HEK293 (cell line): ENCODE results near the gene ZBED6.
"Not testable (repeated sequence)": the region's sequence is repeated elsewhere in the genome, so short reads cannot be mapped to it uniquely, and the experiment has no call there.

Experiments
- CTCF ChIA-PET: fragments of 350-600 bp; formaldehyde crosslinking; extraction: SDS; loops from one replicate; lab custom pipeline; 2021; ENCODE audit warnings: antibody characterized with exemption; lab: Yijun Ruan, JAX
- POLR2A ChIA-PET: fragments of 300-600 bp; formaldehyde crosslinking; extraction: SDS; loops from one replicate; lab custom pipeline; 2020; ENCODE audit warnings: antibody characterized with exemption, inconsistent platforms; lab: Yijun Ruan, JAX
- H3K27ac ChIP-seq: fragments of 200-500 bp; sonication (Bioruptor generic); 2 replicates; pipeline ENCODE4 v1.5.1; 2014; ENCODE audit warnings: low read depth, low read length, control low read depth, inconsistent platforms; ENCODE audit errors: extremely low read depth
- H3K36me3 ChIP-seq, 2 experiments: fragments of 200-500 bp in 1 of 2; sonication (Bioruptor generic) in 1 of 2; 1 replicate in 1 of 2; 2 replicates in 1 of 2; pipeline ENCODE4 v1.5.1; 2014 to 2017; ENCODE audit warnings: inconsistent platforms in 2 of 2, low read length in 2 of 2; ENCODE audit not compliant: control insufficient read depth in 2 of 2, insufficient read depth in 1 of 2
- H3K4me1 ChIP-seq: fragments of 200-500 bp; sonication (Bioruptor generic); 2 replicates; pipeline ENCODE4 v1.5.1; 2014; ENCODE audit warnings: mild to moderate bottlenecking, low read length, inconsistent platforms; ENCODE audit not compliant: control insufficient read depth, insufficient read depth
- H3K4me3 ChIP-seq: 2 replicates; pipeline ENCODE4 v1.5.1; 2011; ENCODE audit warnings: low read depth, mild to moderate bottlenecking, control low read depth, low read length, moderate library complexity
- H3K9me3 ChIP-seq: fragments of 200-500 bp; sonication (Bioruptor generic); 2 replicates; pipeline ENCODE4 v1.5.1; 2014; ENCODE audit warnings: low read depth, low read length, inconsistent platforms; ENCODE audit not compliant: control insufficient read depth, insufficient read depth
- FEZF1 ChIP-seq: fragments of 450-650 bp; formaldehyde crosslinking; IDR thresholded peaks from 2 replicates; pipeline ENCODE4 v1.5.1; 2016; ENCODE audit warnings: missing biosample characterization, missing genetic modification characterization
- MZF1 ChIP-seq: fragments of 450-650 bp; formaldehyde crosslinking; IDR thresholded peaks from 2 replicates; pipeline ENCODE4 v1.5.1; 2017; ENCODE audit warnings: missing biosample characterization, missing genetic modification characterization, borderline replicate concordance
- PRDM4 ChIP-seq: fragments of 450-650 bp; formaldehyde crosslinking; IDR thresholded peaks from 2 replicates; pipeline ENCODE4 v1.5.1; 2017; ENCODE audit warnings: missing biosample characterization, missing genetic modification characterization
- RBAK ChIP-seq: fragments of 450-650 bp; formaldehyde crosslinking; IDR thresholded peaks from 2 replicates; pipeline ENCODE4 v1.5.1; 2016; ENCODE audit warnings: missing biosample characterization, missing genetic modification characterization
- REPIN1 ChIP-seq: fragments of 450-650 bp; formaldehyde crosslinking; IDR thresholded peaks from 2 replicates; pipeline ENCODE4 v1.5.1; 2017; ENCODE audit warnings: missing biosample characterization, missing genetic modification characterization, low read depth
- REST ChIP-seq: fragments of 450-650 bp; formaldehyde crosslinking; IDR thresholded peaks from 2 replicates; pipeline ENCODE4 v1.5.1; 2016; ENCODE audit warnings: missing biosample characterization, missing genetic modification characterization
- SP7 ChIP-seq: fragments of 450-650 bp; formaldehyde crosslinking; IDR thresholded peaks from 2 replicates; pipeline ENCODE4 v1.5.1; 2016; ENCODE audit warnings: missing biosample characterization, missing genetic modification characterization
- ZBTB26 ChIP-seq: fragments of 450-650 bp; formaldehyde crosslinking; optimal IDR thresholded peaks from 2 replicates; pipeline ENCODE3; 2016; ENCODE audit warnings: missing biosample characterization, mild to moderate bottlenecking, missing genetic modification characterization
- ZFHX2 ChIP-seq: fragments of 450-650 bp; formaldehyde crosslinking; conservative IDR thresholded peaks from 2 replicates; pipeline ENCODE4 v1.5.1; 2016; ENCODE audit warnings: missing biosample characterization, missing genetic modification characterization
- ZFP41 ChIP-seq: fragments of 450-650 bp; formaldehyde crosslinking; IDR thresholded peaks from 2 replicates; pipeline ENCODE4 v1.5.1; 2016; ENCODE audit warnings: missing biosample characterization, missing genetic modification characterization, borderline replicate concordance
- ZNF138 ChIP-seq: fragments of 450-650 bp; formaldehyde crosslinking; IDR thresholded peaks from 2 replicates; pipeline ENCODE4 v1.5.1; 2016; ENCODE audit warnings: missing biosample characterization, missing genetic modification characterization, borderline replicate concordance
- ZNF423 ChIP-seq: fragments of 450-650 bp; formaldehyde crosslinking; IDR thresholded peaks from 2 replicates; pipeline ENCODE4 v1.5.1; 2016; ENCODE audit warnings: missing biosample characterization, missing genetic modification characterization
- ZNF473 ChIP-seq: fragments of 450-650 bp; formaldehyde crosslinking; IDR thresholded peaks from 2 replicates; pipeline ENCODE4 v1.5.1; 2017; ENCODE audit warnings: missing biosample characterization, missing genetic modification characterization
- ZNF664 ChIP-seq: fragments of 450-650 bp; formaldehyde crosslinking; IDR thresholded peaks from 2 replicates; pipeline ENCODE4 v1.5.1; 2016; ENCODE audit warnings: missing biosample characterization, missing genetic modification characterization
- ZNF677 ChIP-seq: fragments of 450-650 bp; IDR thresholded peaks from 2 replicates; pipeline ENCODE4 v1.5.0; 2018; ENCODE audit warnings: missing biosample characterization, mild to moderate bottlenecking, missing genetic modification characterization, moderate library complexity
- ZNF76 ChIP-seq: fragments of 450-650 bp; formaldehyde crosslinking; IDR thresholded peaks from 2 replicates; pipeline ENCODE4; 2016; ENCODE audit warnings: low read depth, missing biosample characterization, missing genetic modification characterization, borderline replicate concordance
- ZSCAN23 ChIP-seq: fragments of 450-650 bp; formaldehyde crosslinking; IDR thresholded peaks from 2 replicates; pipeline ENCODE4 v1.5.1; 2016; ENCODE audit warnings: missing biosample characterization, missing genetic modification characterization
- ZSCAN4 ChIP-seq: fragments of 450-650 bp; formaldehyde crosslinking; IDR thresholded peaks from 2 replicates; pipeline ENCODE4 v1.5.1; 2017; ENCODE audit warnings: missing biosample characterization, missing genetic modification characterization

Gene ZBED6

GRCh38 chr1:203828002-203828401 is 32.6 kb downstream of the ZBED6 start:
- ChIA-PET POLR2A (no interaction called here), CTCF (no interaction called here)
- H3K9me3 ChIP-seq: no peaks in the 10 kb centered on the region
- no peaks in the 10 kb centered on the region for H3K4me1 ChIP-seq
- H3K27ac ChIP-seq: no peak overlapping the region
- H3K36me3 ChIP-seq: peaks cover 59 to 86% of the 10 kb centered on the region in 2 experiments
- TF ChIP-seq ZNF423 (tag by site-specific recombination) (no peak), ZNF664 (tag by site-specific recombination) (no peak), ZNF76 (tag by site-specific recombination) (no peak), ZNF473 (tag by site-specific recombination) (no peak), ZSCAN23 (tag by site-specific recombination) (no peak)
- H3K4me3 ChIP-seq: no peak overlapping the region

- no peaks in the 10 kb centered on the region for H3K4me1 ChIP-seq
- POLR2A ChIA-PET: no interaction called here
- H3K9me3 ChIP-seq: no peaks in the 10 kb centered on the region
- peaks cover 63 to 82% of the 10 kb centered on the region in 2 experiments for H3K36me3 ChIP-seq
- no peak overlapping the region for H3K4me3 ChIP-seq
- H3K27ac ChIP-seq: no peak overlapping the region
- CTCF ChIA-PET: interaction anchor here (0.7 kb wide), 1 partner anchor 301 kb away, joined by 3 read pairs; no protein-coding TSS in a partner anchor
- no peak for TF ChIP-seq RBAK
- no peak for TF ChIP-seq PRDM4 (tag by site-specific recombination)
- TF ChIP-seq ZNF138 (tag by site-specific recombination): no peak
- no peak for TF ChIP-seq REPIN1 (tag by site-specific recombination)
- no peak for TF ChIP-seq ZFP41
- no peak for TF ChIP-seq ZFHX2 (tag by site-specific recombination)
- no peak for TF ChIP-seq ZBTB26
- no peak for TF ChIP-seq FEZF1 (tag by site-specific recombination)
- no peak for TF ChIP-seq REST
- TF ChIP-seq MZF1 (tag by site-specific recombination): no peak
- TF ChIP-seq ZSCAN4 (tag by site-specific recombination): no peak
- TF ChIP-seq ZNF677 (tag by site-specific recombination): no peak
- no peak for TF ChIP-seq SP7 (tag by site-specific recombination)
These were observed 33.1 kb downstream of the ZBED6 start for GRCh38 chr1:203828503-203828902.

GRCh38 chr1:203829247-203829646 is 33.8 kb downstream of the ZBED6 start:
- H3K9me3 ChIP-seq, H3K27ac ChIP-seq, POLR2A ChIA-PET, H3K4me1 ChIP-seq, H3K4me3 ChIP-seq: not testable (repeated sequence)
- CTCF ChIA-PET: interaction anchor here (0.7 kb wide), 1 partner anchor 300 kb away, joined by 3 read pairs; no protein-coding TSS in a partner anchor
- peaks cover 64 to 82% of the 10 kb centered on the region in 2 experiments for H3K36me3 ChIP-seq
